ENCODE results near the gene REXO2. TPM values are rescaled to one million over a fixed set of nuclear protein-coding genes. Genes with fewer than 3 reads are reported as not detected.

Gene REXO2
- total and polyA plus RNA-seq, 2 of the 8 experiments (the other 6 are each of a cell fraction or from before 2014, with no cell fraction given): 111 to 114 TPM

- ChIA-PET CTCF (ENCODE audit: partially characterized antibody) (interaction anchor here (1.9 kb wide), 1 partner anchor 289 kb away, joined by 3 read pairs; no protein-coding TSS in a partner anchor), POLR2A (ENCODE audit: partially characterized antibody) (no interaction called here)
- H3K79me1 ChIP-seq (ENCODE audit: low read depth, low read length): peaks cover 3% of the 10 kb centered on the region
- H4K8ac ChIP-seq (ENCODE audit: extremely low read depth, insufficient read depth, low read length): no peak overlapping the region
- peaks cover 1 to 68% of the 10 kb centered on the region in 2 experiments; a peak in 3 of 4 replicates for H3K79me2 ChIP-seq (ENCODE audit: control insufficient read depth in 1 of 2, insufficient read depth in 2 of 2, low read length in 2 of 2)
- no peak overlapping the region for H2BK12ac ChIP-seq (ENCODE audit: low read depth, low read length)
- DNase-seq (ENCODE audit: low read depth in 1 of 2, low spot score in 2 of 2) (no peak), FAIRE-seq (no peak)
- H2AK5ac ChIP-seq (ENCODE audit: low read depth, low read length): no peak overlapping the region
- no peak overlapping the region for H3K9ac ChIP-seq (replicated peaks in 1 of 4; ENCODE audit: extremely low read depth in 1 of 4, low read depth in 3 of 4, low read length in 3 of 4)
- no peak overlapping the region for H2BK5ac ChIP-seq (ENCODE audit: low read depth, low read length)
- no peak overlapping the region for H4K91ac ChIP-seq (replicated peaks; ENCODE audit: insufficient read length, low read length)
- H2BK120ac ChIP-seq (replicated peaks; ENCODE audit: low read depth, low read length): no peak overlapping the region
- no peak overlapping the region for H2BK15ac ChIP-seq (ENCODE audit: low read length)
- no peak overlapping the region for H2BK20ac ChIP-seq (ENCODE audit: low read length)
- H3K23me2 ChIP-seq (ENCODE audit: low read depth, low read length): no peaks in the 10 kb centered on the region
- no peaks in the 10 kb centered on the region for H3K27me3 ChIP-seq (replicated peaks in 1 of 4; ENCODE audit: control insufficient read depth in 3 of 4, extremely low read depth in 1 of 4, insufficient read depth in 3 of 4, low read length in 3 of 4)
- no peak overlapping the region for H3K56ac ChIP-seq (replicated peaks; ENCODE audit: insufficient read length, low read depth, low read length)
- peaks cover 0 to 2% of the 10 kb centered on the region in 2 experiments for H4K20me1 ChIP-seq (replicated peaks in 1 of 2; ENCODE audit: control insufficient read depth in 1 of 2, insufficient read depth in 2 of 2, low read length in 2 of 2)
- peaks cover 6 to 54% (median 30%) of the 10 kb centered on the region in 4 experiments for H3K36me3 ChIP-seq (ENCODE audit: control insufficient read depth in 2 of 4, insufficient read depth in 4 of 4, low read length in 3 of 4)
- no peaks in the 10 kb centered on the region for H3K9me3 ChIP-seq (ENCODE audit: insufficient read depth in 2 of 2, low read depth in 1 of 2, low read length in 1 of 2)
- 93% methylated on average over 2 of the region's 2 CpGs; no CpG with 5 or more reads in 1 of the 2 experiments for WGBS, 2 experiments (ENCODE audit: extremely low coverage in 1 of 2, insufficient coverage in 1 of 2, insufficient read length in 1 of 2, insufficient replicate concordance in 2 of 2, low coverage in 1 of 2, low lambda C conversion rate in 2 of 2, missing lambda C conversion rate in 1 of 2)
- H3K4me2 ChIP-seq (ENCODE audit: insufficient read depth in 1 of 2, low read depth in 2 of 2, low read length in 2 of 2): no peak overlapping the region
- H3K4me1 ChIP-seq (replicated peaks in 1 of 4; ENCODE audit: control insufficient read depth in 3 of 4, insufficient read depth in 4 of 4, low read length in 3 of 4): no peaks in the 10 kb centered on the region
- H2AFZ ChIP-seq (ENCODE audit: low read length): no peak overlapping the region
- no peak overlapping the region for H3K4me3 ChIP-seq (ENCODE audit: extremely low read depth in 1 of 4, insufficient read depth in 2 of 4, low read depth in 3 of 4, low read length in 4 of 4)
- H3K4ac ChIP-seq (replicated peaks; ENCODE audit: insufficient read length, low read depth, low read length): no peak overlapping the region
- H4K5ac ChIP-seq (ENCODE audit: insufficient read length, low read depth, low read length): no peak overlapping the region
- no peak overlapping the region for H3K14ac ChIP-seq (ENCODE audit: insufficient read length)
- no peak overlapping the region for H3K27ac ChIP-seq (ENCODE audit: low read depth, low read length)
- no peak overlapping the region for H3K18ac ChIP-seq (ENCODE audit: extremely low read depth, low read length)
- H3K23ac ChIP-seq (ENCODE audit: insufficient read length): no peak overlapping the region
- TF ChIP-seq EP300 (IDR thresholded peaks at IDR 0.05; ENCODE audit: borderline replicate concordance in 1 of 2, low read depth in 2 of 2, low read length in 2 of 2) (no peak), RBBP5 (IDR thresholded peaks at IDR 0.05; ENCODE audit: borderline replicate concordance, low read depth, low read length) (no peak), USF2 (IDR thresholded peaks at IDR 0.05; ENCODE audit: low read length) (no peak), TAF1 (IDR thresholded peaks at IDR 0.05; ENCODE audit: low read depth, low read length) (no peak)
Measured at GRCh38 chr11:114448749-114449482, 9.6 kb downstream of the REXO2 start.

All from H1 (cell line).